IPS-18c (cell line): ENCODE data around the gene NUDT6.
"Not testable (repeated sequence)": the region's sequence is repeated elsewhere in the genome, so short reads cannot be mapped to it uniquely, and the experiment has no call there.

ENCODE experiments used
- H3K4me3 ChIP-seq: 2 replicates; pipeline ENCODE4 v1.7.0; 2013; ENCODE audit warnings: low read depth, mild to moderate bottlenecking, low read length, moderate library complexity; ENCODE audit not compliant: insufficient read depth
- H3K9me3 ChIP-seq: one replicate; pipeline ENCODE4 v1.6.1; 2013; ENCODE audit warnings: mild to moderate bottlenecking, low read length, moderate library complexity; ENCODE audit not compliant: control insufficient read depth, insufficient read depth

The NUDT6 gene

GRCh38 chr4:122855353-122855890, 67.0 kb downstream of the NUDT6 start:
- no peaks in the 10 kb centered on the region for H3K9me3 ChIP-seq
- no peak overlapping the region for H3K4me3 ChIP-seq

DNA sequence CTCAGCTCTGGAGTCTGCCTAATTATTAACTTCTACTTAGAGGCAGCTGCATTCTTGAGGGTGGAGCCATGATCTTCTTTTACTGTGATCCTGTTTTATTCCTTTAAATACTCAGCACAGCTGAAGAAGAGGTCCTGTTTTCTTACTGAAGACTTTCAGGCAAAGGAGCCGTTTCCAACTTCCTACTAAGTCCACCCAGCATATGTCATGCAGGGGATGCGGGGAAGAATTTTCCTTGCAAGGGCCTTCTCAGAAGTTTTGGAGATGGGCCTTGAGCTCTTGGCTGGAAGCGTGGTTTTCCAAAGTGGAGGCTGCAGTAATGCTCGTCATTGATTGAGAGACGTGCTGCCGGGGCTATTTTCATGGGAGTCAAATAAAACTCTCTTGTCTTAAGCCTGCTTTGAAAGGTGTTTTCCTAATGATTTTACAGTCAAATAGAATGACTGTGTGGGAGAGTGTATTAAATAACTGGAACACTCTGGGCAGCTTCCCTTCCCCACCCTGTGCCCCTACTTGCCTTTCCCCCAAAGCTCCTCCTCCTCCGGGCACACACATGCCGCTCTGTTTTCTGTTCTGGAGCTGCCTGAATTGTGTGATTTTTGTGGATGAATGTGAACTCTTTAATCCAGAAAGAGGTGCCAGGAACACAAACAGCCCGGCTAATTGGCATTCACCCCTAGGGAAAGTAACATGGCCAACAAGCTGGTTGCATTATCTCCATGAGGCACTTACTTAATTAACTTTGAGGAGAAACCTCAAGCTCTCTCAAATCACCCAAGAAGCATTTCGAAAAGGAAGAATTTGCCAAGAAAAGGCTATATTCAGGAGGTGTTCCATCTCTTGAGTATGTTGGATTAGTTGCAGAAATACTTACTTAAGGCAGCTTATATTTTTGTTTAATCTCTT, 67.7 kb downstream of the NUDT6 start:
- Histone ChIP-seq H3K9me3 (no peaks in the 10 kb centered on the region), H3K4me3 (no peak overlapping the region)

DNA sequence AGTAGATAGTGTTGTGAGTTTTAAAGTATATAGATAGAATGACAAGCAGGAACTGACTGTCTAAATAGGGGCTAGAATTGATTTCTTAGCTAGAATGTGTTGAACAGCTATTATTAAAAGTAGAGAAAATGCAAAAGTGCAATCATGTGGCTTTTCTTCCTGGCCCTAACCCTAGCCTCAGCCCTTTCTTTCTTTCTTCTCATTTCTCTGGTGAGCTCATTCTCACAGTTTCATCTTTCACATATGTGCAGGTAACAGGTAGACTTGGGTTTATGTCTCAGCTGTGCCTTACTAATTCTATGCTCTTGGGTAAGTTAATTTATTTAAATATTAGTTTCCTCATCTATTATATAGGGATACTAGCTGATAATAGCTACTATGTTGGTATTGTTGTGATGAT, 70.8 kb downstream of the NUDT6 start:
- H3K4me3 ChIP-seq, result no peak overlapping the region
- no peaks in the 10 kb centered on the region for H3K9me3 ChIP-seq

DNA sequence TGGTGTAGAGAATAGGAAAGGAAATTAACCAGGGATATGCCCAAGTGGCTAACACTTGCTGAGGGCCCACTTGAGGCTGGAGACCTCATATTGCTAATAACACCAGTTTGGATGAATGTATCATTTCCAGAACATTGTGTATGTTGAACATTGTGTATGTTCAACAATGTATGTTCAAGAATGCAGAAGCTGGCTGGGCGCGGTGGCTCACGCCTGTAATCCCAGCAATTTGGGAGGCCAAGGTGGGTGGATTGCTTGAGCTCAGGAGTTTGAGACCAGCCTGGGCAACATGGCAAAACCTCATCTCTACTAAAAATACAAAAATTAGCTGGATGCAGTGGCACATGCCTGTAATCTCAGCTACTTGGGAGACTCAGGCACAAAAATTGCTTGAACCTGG, 72.6 kb downstream of the NUDT6 start:
- H3K9me3 ChIP-seq, H3K4me3 ChIP-seq: not testable (repeated sequence)

- Histone ChIP-seq H3K9me3 (no peaks in the 10 kb centered on the region), H3K4me3 (no peak overlapping the region)
Measured at GRCh38 chr4:122847931-122848330, 74.5 kb downstream of the NUDT6 start.

DNA sequence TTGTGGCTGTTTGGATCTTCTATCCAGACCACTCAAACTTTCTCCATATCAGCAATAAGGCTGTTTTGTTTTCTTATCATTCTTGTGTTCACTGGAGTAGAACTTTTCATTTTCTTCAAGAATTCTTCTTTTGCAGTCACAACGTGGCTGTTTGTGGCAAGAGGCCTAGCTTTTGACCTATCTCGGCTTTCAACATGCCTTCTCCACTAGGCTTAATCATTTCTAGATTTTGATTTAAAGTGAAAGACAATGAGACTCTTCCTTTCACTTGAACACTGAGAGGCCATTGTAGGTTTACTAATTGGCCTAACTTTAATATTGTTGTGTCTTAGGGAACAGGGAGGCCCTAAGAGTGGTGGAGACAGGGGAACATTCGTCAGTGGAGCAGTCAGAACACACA, 76.6 kb downstream of the NUDT6 start:
- no peak overlapping the region for H3K4me3 ChIP-seq
- H3K9me3 ChIP-seq, result no peaks in the 10 kb centered on the region

DNA sequence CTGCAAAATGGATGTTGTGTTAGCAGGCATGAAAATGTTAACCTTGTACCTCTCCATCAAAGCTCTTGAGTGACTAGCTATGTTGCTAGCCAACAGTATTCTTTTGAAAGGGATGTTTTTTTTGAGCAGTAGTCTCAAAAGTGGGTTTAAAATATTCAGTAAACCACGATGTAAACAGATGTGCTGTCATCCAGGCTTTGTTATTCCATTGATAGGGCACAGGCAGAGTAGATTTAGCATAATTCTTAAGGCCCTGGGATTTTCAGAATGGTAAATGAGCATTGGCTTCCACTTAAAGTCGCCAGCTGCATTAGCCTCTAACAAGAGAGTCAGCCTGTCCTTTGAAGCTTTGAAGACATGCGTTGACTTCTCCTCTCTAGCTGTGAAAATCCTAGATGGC, 77.3 kb downstream of the NUDT6 start:
- H3K9me3 ChIP-seq, result no peaks in the 10 kb centered on the region
- H3K4me3 ChIP-seq, result no peak overlapping the region

- not testable (repeated sequence) for H3K4me3 ChIP-seq, H3K9me3 ChIP-seq
Measured at GRCh38 chr4:122844391-122844790, 78.0 kb downstream of the NUDT6 start.

GRCh38 chr4:122842984-122843531, 79.3 kb downstream of the NUDT6 start:
- no peak overlapping the region for H3K4me3 ChIP-seq
- H3K9me3 ChIP-seq, result no peaks in the 10 kb centered on the region
